Natural killer cell (primary cell): Measurements from ENCODE around the gene CLDN22. TPM values are rescaled to one million over a fixed set of nuclear protein-coding genes. Genes with fewer than 3 reads are reported as not detected.

Experiments used
- ATAC-seq, 3 donors: fragments of 150-1000 bp in 2 of 3; fragments of 200-7000 bp in 1 of 3; cut with Tn5 transposase; 1 replicate in 1 of 3; 2 replicates in 2 of 3; pipeline ENCODE4 v1.10.0; 2021; ENCODE audit warnings: mild to moderate bottlenecking in 2 of 3, moderate library complexity in 2 of 3
- DNase-seq, 2 donors: peaks; one replicate each; pipeline versions ENCODE4 v3.0.0 to v3.0.0-alpha.2; 2013 to 2021; ENCODE audit warnings: mixed read lengths in 1 of 2
- H3K27ac ChIP-seq: one replicate; pipeline ENCODE4 v1.5.1; 2013; ENCODE audit warnings: mild to moderate bottlenecking, low read length
- H3K27me3 ChIP-seq: one replicate; pipeline ENCODE4 v1.6.1; 2013; ENCODE audit warnings: low read length; ENCODE audit not compliant: control insufficient read depth, insufficient read depth
- H3K36me3 ChIP-seq: one replicate; pipeline ENCODE4 v1.6.1; 2013; ENCODE audit warnings: low read length; ENCODE audit not compliant: control insufficient read depth, insufficient read depth
- H3K4me1 ChIP-seq: one replicate; pipeline ENCODE4 v1.6.1; 2013; ENCODE audit warnings: low read length; ENCODE audit not compliant: control insufficient read depth, insufficient read depth
- H3K4me3 ChIP-seq: one replicate; pipeline ENCODE4 v1.5.1; 2013; ENCODE audit warnings: low read length
- H3K9me3 ChIP-seq: one replicate; pipeline ENCODE4 v1.6.1; 2013; ENCODE audit warnings: low read length; ENCODE audit not compliant: control insufficient read depth, insufficient read depth
- H3K27ac Mint-ChIP-seq, 2 donors: one replicate each; pipeline ENCODE4 v1.8.0; 2022; ENCODE audit warnings: mild to moderate bottlenecking in 2 of 2, mixed read lengths in 2 of 2, moderate library complexity in 1 of 2
- H3K27me3 Mint-ChIP-seq, 2 donors: one replicate each; pipeline ENCODE4 v1.8.0; 2022; ENCODE audit warnings: low read depth in 2 of 2, mixed read lengths in 2 of 2
- H3K36me3 Mint-ChIP-seq: one replicate; pipeline ENCODE4 v1.8.0; 2022; ENCODE audit warnings: mixed read lengths
- H3K4me1 Mint-ChIP-seq, 2 donors: one replicate each; pipeline ENCODE4 v1.8.0; 2022; ENCODE audit warnings: mixed read lengths in 2 of 2
- H3K4me3 Mint-ChIP-seq: one replicate; pipeline ENCODE4 v1.8.0; 2022; ENCODE audit warnings: mild to moderate bottlenecking, moderate library complexity, mixed read lengths
- H3K9me3 Mint-ChIP-seq, 2 donors: one replicate each; pipeline ENCODE4 v1.8.0; 2022; ENCODE audit warnings: mixed read lengths in 2 of 2
- CTCF ChIP-seq: fragments of 200-600 bp; IDR thresholded peaks from one replicate; pipeline ENCODE4 v1.8.0; 2022; ENCODE audit warnings: antibody characterized with exemption
- WGBS: methylation state at CpG from one replicate; pipeline ENCODE4 v1.1.7; 2013; ENCODE audit warnings: missing lambda C conversion rate; ENCODE audit not compliant: insufficient coverage; 5-methylcytosine and 5-hydroxymethylcytosine counted together
- intact Hi-C: fragments of 100-400 bp; cut with micrococcal nuclease; formaldehyde crosslinking; loops from one replicate; pipeline ENCODE4 v1.14.2; 2022
- total RNA-seq, 4 donors: library from RNA; stranded (reverse); fragments of 120-200 nt in 1 of 4; gene quantifications; one replicate each; pipeline versions ENCODE4 v1.2.3 to v1.2.4, GENCODE V29; 2013 to 2022

The CLDN22 gene
- under 1 TPM in 2 of 3 donors, not detected in 1; 0.25 to 0.60 TPM for total RNA-seq
- 0.20 TPM for total RNA-seq (2013)

- DNase-seq = no peak
- no peak for TF ChIP-seq CTCF
- no peak for ATAC-seq
- peak within 1 kb of the TSS; percentile 87 for H3K4me3 Mint-ChIP-seq
- no peaks in the 10 kb centered on the region for H3K36me3 Mint-ChIP-seq
- peak within 1 kb of the TSS; percentile 33 for H3K27ac ChIP-seq
- intact Hi-C loops = no loop called here
- peak within 1 kb of the TSS; percentile 56 to 80 for H3K27ac Mint-ChIP-seq
- peaks cover 11% of the 10 kb centered on the region for H3K27me3 ChIP-seq
- H3K4me1 Mint-ChIP-seq = peaks cover 18 to 36% of the 10 kb centered on the region in 2 donors
- no peaks in the 10 kb centered on the region for H3K36me3 ChIP-seq
- no peak within 1 kb of the TSS for H3K4me3 ChIP-seq
- 82% methylated on average over 6 of the region's 6 CpGs for WGBS
- no peaks in the 10 kb centered on the region for H3K9me3 ChIP-seq
- peaks cover 16% of the 10 kb centered on the region for H3K4me1 ChIP-seq
- H3K27me3 Mint-ChIP-seq = peaks cover 35 to 66% of the 10 kb centered on the region in 2 donors
- H3K9me3 Mint-ChIP-seq = no peaks in the 10 kb centered on the region
Measured at GRCh38 chr4:183320211-183321059, at the start of gene CLDN22. Gene CLDN22 (minus strand): TSS chr4:183320276. CDS start chr4:183320218, 58 bp downstream.

GRCh38 chr4:183369073-183369472 is 49.0 kb upstream of the CLDN22 start:
- no peak for DNase-seq
- peaks cover 8 to 9% of the 10 kb centered on the region in 2 donors for H3K27me3 Mint-ChIP-seq
- Histone ChIP-seq H3K36me3 (no peaks in the 10 kb centered on the region), H3K27me3 (no peaks in the 10 kb centered on the region), H3K27ac (no peak overlapping the region), H3K4me1 (no peaks in the 10 kb centered on the region), H3K4me3 (no peak overlapping the region), H3K9me3 (no peaks in the 10 kb centered on the region)
- no peak overlapping the region for H3K4me3 Mint-ChIP-seq
- ATAC-seq = no peak
- TF ChIP-seq CTCF = no peak
- no peaks in the 10 kb centered on the region for H3K9me3 Mint-ChIP-seq
- no peak overlapping the region for H3K27ac Mint-ChIP-seq
- WGBS = 84% methylated on average over 8 of the region's 8 CpGs
- H3K4me1 Mint-ChIP-seq = no peaks in the 10 kb centered on the region
- no peaks in the 10 kb centered on the region for H3K36me3 Mint-ChIP-seq
- intact Hi-C loops = no loop called here

DNA sequence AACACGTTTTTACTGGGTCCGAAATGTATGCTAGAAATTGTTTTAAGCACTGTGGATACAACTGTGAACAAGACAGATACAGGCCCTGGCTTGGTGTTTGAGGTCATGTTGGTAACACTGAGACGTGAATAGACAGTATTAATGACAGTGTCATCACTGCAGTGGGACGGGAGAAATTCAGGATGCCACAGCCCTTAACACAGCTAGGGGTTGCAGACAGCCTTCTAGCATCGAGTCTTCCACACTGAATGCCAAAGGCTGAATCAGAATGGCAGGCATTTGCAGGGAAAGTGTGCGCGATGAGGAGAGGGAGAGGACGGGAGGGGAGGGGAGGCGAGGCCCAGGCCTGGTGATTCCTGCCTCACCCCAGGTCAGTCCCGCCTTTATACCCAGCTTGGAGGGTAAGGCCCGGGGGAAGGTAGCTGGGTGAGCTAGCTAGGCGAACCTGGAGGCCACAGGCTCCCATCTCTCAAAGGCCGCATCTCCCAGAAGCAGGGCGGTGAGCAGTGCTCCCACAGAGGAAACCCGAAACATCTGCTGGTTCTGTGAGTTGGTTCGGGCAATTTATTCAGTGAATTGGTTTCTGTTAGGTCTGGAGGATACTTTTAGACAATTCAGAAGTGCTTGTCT is 46.2 kb upstream of the CLDN22 start:
- Mint-ChIP-seq H3K9me3 (no peaks in the 10 kb centered on the region), H3K27me3 (peaks cover 0 to 9% of the 10 kb centered on the region in 2 donors)

More for the DNA sequence above, 46.2 kb upstream of the CLDN22 start:
- H3K9me3 ChIP-seq = no peaks in the 10 kb centered on the region
- no peaks in the 10 kb centered on the region for H3K36me3 ChIP-seq
- no peak overlapping the region for H3K27ac Mint-ChIP-seq
- no peak overlapping the region for H3K27ac ChIP-seq
- intact Hi-C loops = no loop called here
- no peaks in the 10 kb centered on the region for H3K4me1 Mint-ChIP-seq
- ATAC-seq = no peak
- no peak for DNase-seq
- H3K4me1 ChIP-seq = no peaks in the 10 kb centered on the region
- 83% methylated on average over 16 of the region's 16 CpGs for WGBS
- H3K36me3 Mint-ChIP-seq = no peaks in the 10 kb centered on the region
- TF ChIP-seq CTCF = no peak
- no peaks in the 10 kb centered on the region for H3K27me3 ChIP-seq
- no peak overlapping the region for H3K4me3 ChIP-seq
- H3K4me3 Mint-ChIP-seq = no peak overlapping the region
